HCT116 (cell line): ENCODE results near the gene IL15RA. TPM values are rescaled to one million over a fixed set of nuclear protein-coding genes. Genes with fewer than 3 reads are reported as not detected.

Experiments used
- ATAC-seq: fragments of 200-7000 bp; cut with Tn5 transposase; 2 replicates; pipeline ENCODE4 v1.9.1; 2020; ENCODE audit warnings: mild to moderate bottlenecking, moderate library complexity
- BruUV-seq: library from RNA; stranded (reverse); fragments of 400-500 nt; replicated peaks from 2 replicates; lab custom pipeline; 2021; lab: Mats Ljungman, UMichigan
- CTCF ChIA-PET: fragments of 300-600 bp; sonication (Branson Sonifier 250); formaldehyde crosslinking; loops from one replicate; lab custom pipeline; 2021; ENCODE audit warnings: antibody characterized with exemption; lab: Charles Lee
- POLR2A ChIA-PET: fragments of 300-600, 350-600 bp; sonication (Branson Sonifier 250); formaldehyde crosslinking; loops from one replicate; lab custom pipeline; 2021; ENCODE audit warnings: antibody characterized with exemption; lab: Charles Lee
- RAD21 ChIA-PET, 2 experiments: fragments of 300-600 bp; sonication (Branson Sonifier 250); formaldehyde crosslinking; loops; one replicate each; lab custom pipeline; 2023; ENCODE audit warnings: low total read pairs in 2 of 2; ENCODE audit not compliant: uncharacterized antibody in 2 of 2, unreplicated experiment in 2 of 2, low non-redundant PET in 1 of 2; lab: Charles Lee
- DNase-seq: peaks from one replicate; pipeline ENCODE4 v3.0.0-alpha.2; 2010; ENCODE audit warnings: low read depth, low spot score
- H2AFZ ChIP-seq: fragments of 200-600 bp; shearing (Covaris generic), sonication (generic); 2 replicates; pipeline ENCODE4 v1.6.1; 2017; ENCODE audit warnings: low read depth, mixed run types, mixed read lengths, antibody characterized with exemption, low read length; ENCODE audit not compliant: poor library complexity, severe bottlenecking
- H3K27ac ChIP-seq: 2 replicates; pipeline ENCODE4 v1.5.1; 2012; ENCODE audit warnings: low read depth, low read length
- H3K27me3 ChIP-seq: fragments of 200-600 bp; sonication (generic); 2 replicates; pipeline ENCODE4 v1.6.1; 2016; ENCODE audit warnings: mixed run types, low read length, mixed read lengths; ENCODE audit not compliant: insufficient read depth
- H3K36me3 ChIP-seq, 2 experiments: fragments of 200-500 bp in 1 of 2; fragments of 200-600 bp in 1 of 2; sonication (Bioruptor generic) in 1 of 2; sonication (generic) in 1 of 2; 2 replicates each; pipeline versions ENCODE4 v1.5.1 to v1.6.1; 2014 to 2016; ENCODE audit warnings: low read length in 2 of 2, inconsistent platforms in 1 of 2, mixed read lengths in 1 of 2, mixed run types in 1 of 2; ENCODE audit not compliant: insufficient read depth in 2 of 2, control insufficient read depth in 1 of 2
- H3K4me1 ChIP-seq, 2 experiments: fragments of 200-600 bp in 1 of 2; sonication (generic) in 1 of 2; 2 replicates each; pipeline versions ENCODE4 v1.5.1 to v1.6.1; 2012 to 2017; ENCODE audit warnings: low read length in 2 of 2, inconsistent platforms in 1 of 2, mild to moderate bottlenecking in 1 of 2, mixed read lengths in 1 of 2, mixed run types in 1 of 2, moderate library complexity in 1 of 2; ENCODE audit not compliant: insufficient read depth in 2 of 2, control insufficient read depth in 1 of 2
- H3K4me2 ChIP-seq: fragments of 200-600 bp; sonication (generic); 2 replicates; pipeline ENCODE4 v1.6.1; 2017; ENCODE audit warnings: mixed run types, low read length, mixed read lengths
- H3K4me3 ChIP-seq, 2 experiments: fragments of 200-600 bp in 1 of 2; sonication (generic) in 1 of 2; replicated peaks in 1 of 2; 2 replicates each; pipeline ENCODE4 v1.5.1; 2011 to 2016; ENCODE audit warnings: low read length in 2 of 2, control low read depth in 1 of 2, low read depth in 1 of 2, mild to moderate bottlenecking in 1 of 2, mixed read lengths in 1 of 2, mixed run types in 1 of 2
- H3K79me2 ChIP-seq: fragments of 200-600 bp; sonication (generic); 2 replicates; pipeline ENCODE4 v1.6.1; 2017; ENCODE audit warnings: mild to moderate bottlenecking, mixed run types, low read length, moderate library complexity, mixed read lengths; ENCODE audit not compliant: insufficient read depth
- H3K9ac ChIP-seq: fragments of 200-600 bp; sonication (generic); 2 replicates; pipeline ENCODE4 v1.6.1; 2016; ENCODE audit warnings: low read length, mixed read lengths
- H3K9me2 ChIP-seq: fragments of 200-600 bp; sonication (generic), shearing (Covaris generic); 2 replicates; pipeline ENCODE4 v1.6.1; 2017; ENCODE audit warnings: mixed run types, mild to moderate bottlenecking, moderate library complexity; ENCODE audit not compliant: insufficient read depth
- H3K9me3 ChIP-seq, 2 experiments: fragments of 200-500 bp in 1 of 2; fragments of 200-600 bp in 1 of 2; sonication (Bioruptor generic) in 1 of 2; sonication (generic) in 1 of 2; 2 replicates each; pipeline ENCODE4 v1.6.1; 2014 to 2017; ENCODE audit warnings: low read length in 2 of 2, mixed read lengths in 2 of 2, inconsistent platforms in 1 of 2, low read depth in 1 of 2, mild to moderate bottlenecking in 1 of 2, mixed run types in 1 of 2, moderate library complexity in 1 of 2; ENCODE audit not compliant: control insufficient read depth in 1 of 2, insufficient read depth in 1 of 2
- H4K20me1 ChIP-seq: fragments of 200-600 bp; sonication (generic), shearing (Covaris generic); 2 replicates; pipeline ENCODE4 v1.6.1; 2017; ENCODE audit warnings: mixed run types, mild to moderate bottlenecking, moderate library complexity; ENCODE audit not compliant: insufficient read depth
- CBX3 ChIP-seq: IDR thresholded peaks from 2 replicates; pipeline ENCODE4 v1.6.1; 2012; ENCODE audit warnings: low read depth
- CEBPB ChIP-seq: IDR thresholded peaks from 2 replicates; pipeline ENCODE4 v1.6.1; 2012; ENCODE audit warnings: low read depth
- CTCF ChIP-seq, 3 experiments: fragments of 200-600 bp in 1 of 3; sonication (generic) in 1 of 3; IDR thresholded peaks in 2 of 3; conservative IDR thresholded peaks in 1 of 3; 2 replicates each; pipeline ENCODE4 v1.5.1; 2012 to 2017; ENCODE audit warnings: low read depth in 2 of 3, low read length in 2 of 3, antibody characterized with exemption in 1 of 3, borderline replicate concordance in 1 of 3, control low read depth in 1 of 3, mild to moderate bottlenecking in 1 of 3, mixed read lengths in 1 of 3, mixed run types in 1 of 3, moderate library complexity in 1 of 3; ENCODE audit not compliant: insufficient read depth in 1 of 3
- ELF1 ChIP-seq: IDR thresholded peaks from 2 replicates; pipeline ENCODE4 v1.6.1; 2012; ENCODE audit warnings: low read depth, borderline replicate concordance
- EZH2 ChIP-seq: fragments of 200-600 bp; sonication (generic); IDR thresholded peaks from 2 replicates; pipeline ENCODE4 v1.6.1; 2017; ENCODE audit warnings: antibody characterized with exemption, mixed run types
- EZH2phosphoT487 ChIP-seq: fragments of 200-600 bp; IDR thresholded peaks from 2 replicates; pipeline ENCODE4 v1.6.1; 2018; ENCODE audit warnings: antibody characterized with exemption, borderline replicate concordance
- FOSL1 ChIP-seq: IDR thresholded peaks from 2 replicates; pipeline ENCODE4 v1.6.1; 2012; ENCODE audit warnings: low read depth
- JUND ChIP-seq: IDR thresholded peaks from 2 replicates; pipeline ENCODE4 v1.6.1; 2012
- POLR2A ChIP-seq: IDR thresholded peaks from 2 replicates; pipeline ENCODE4 v1.7.0; 2011; ENCODE audit warnings: borderline replicate concordance; ENCODE audit not compliant: insufficient read depth, insufficient read length; ENCODE audit errors: extremely low read depth
- RAD21 ChIP-seq: IDR thresholded peaks from 2 replicates; pipeline ENCODE4 v1.6.1; 2012; ENCODE audit warnings: low read depth, mild to moderate bottlenecking
- SP1 ChIP-seq: IDR thresholded peaks from 2 replicates; pipeline ENCODE4 v1.6.1; 2012; ENCODE audit warnings: low read depth
- SRF ChIP-seq: IDR thresholded peaks from 2 replicates; pipeline ENCODE4 v1.6.1; 2012; ENCODE audit warnings: low read depth
- TCF7L2 ChIP-seq: IDR thresholded peaks from 2 replicates; pipeline ENCODE4 v1.7.0; 2011; ENCODE audit warnings: borderline replicate concordance, inconsistent platforms; ENCODE audit not compliant: insufficient read depth, insufficient read length; ENCODE audit errors: extremely low read depth
- YY1 ChIP-seq: IDR thresholded peaks from 2 replicates; pipeline ENCODE4 v1.6.1; 2011; ENCODE audit warnings: low read length, low read depth, moderate library complexity, mild to moderate bottlenecking; ENCODE audit not compliant: insufficient replicate concordance; ENCODE audit errors: extremely low read depth
- ZBTB33 ChIP-seq: IDR thresholded peaks from 2 replicates; pipeline ENCODE4 v1.6.1; 2011; ENCODE audit warnings: mild to moderate bottlenecking, low read length, moderate library complexity; ENCODE audit not compliant: insufficient replicate concordance; ENCODE audit errors: extremely low read depth
- ZFX ChIP-seq: fragments of 450-650 bp; IDR thresholded peaks from 2 replicates; pipeline ENCODE4 v1.6.1; 2017
- intact Hi-C: fragments of 100-400 bp; cut with micrococcal nuclease; formaldehyde crosslinking; loops from 2 replicates; pipeline ENCODE4 v1.10.0; 2022
- total RNA-seq: library from RNA; stranded (reverse); gene quantifications from one replicate; pipeline ENCODE4 v1.2.1, GENCODE V29; 2021; ENCODE audit not compliant: unreplicated experiment
- TF ChIP-seq, protein P1 (sequence below): IDR thresholded peaks from 2 replicates; pipeline ENCODE4 v1.6.1; 2012

The IL15RA gene
- total RNA-seq, 1 experiment from 2014 or later, result 10.5 TPM

DNA sequence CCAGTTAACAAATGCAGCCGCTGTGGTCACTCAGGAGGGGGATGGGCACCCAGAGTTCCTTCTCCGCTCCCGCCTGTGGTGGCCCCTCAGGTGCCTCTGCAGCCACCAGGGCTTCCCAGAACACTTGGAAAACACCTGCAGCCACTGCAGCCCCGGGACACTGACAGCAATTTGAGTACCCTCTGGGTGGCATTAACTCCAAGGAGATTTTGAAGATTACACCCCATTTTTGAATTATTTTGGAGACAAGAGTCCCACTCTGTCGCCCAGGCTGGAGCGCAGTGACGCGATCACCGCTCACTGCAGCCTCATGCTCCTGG is 32.2 kb downstream of the IL15RA start:
- no peak overlapping the region for H3K27ac ChIP-seq
- RAD21 ChIA-PET, result no interaction called here

More for the DNA sequence above, 32.2 kb downstream of the IL15RA start:
- TF ChIP-seq EZH2phosphoT487, result no peak
- no peak for TF ChIP-seq RAD21
- no peak for TF ChIP-seq YY1
- TF ChIP-seq CEBPB, result no peak
- no peak for TF ChIP-seq ZBTB33
- no peak for TF ChIP-seq CBX3
- TF ChIP-seq ZFX, result no peak
- TF ChIP-seq JUND, result no peak
- TF ChIP-seq ELF1, result no peak
- TF ChIP-seq, protein P1, sequence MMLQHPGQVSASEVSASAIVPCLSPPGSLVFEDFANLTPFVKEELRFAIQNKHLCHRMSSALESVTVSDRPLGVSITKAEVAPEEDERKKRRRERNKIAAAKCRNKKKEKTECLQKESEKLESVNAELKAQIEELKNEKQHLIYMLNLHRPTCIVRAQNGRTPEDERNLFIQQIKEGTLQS, result no peak
- no peak for TF ChIP-seq POLR2A
- TF ChIP-seq EZH2, result no peak
- no peak for TF ChIP-seq TCF7L2
- no peak for TF ChIP-seq SRF
- no peak for TF ChIP-seq SP1
- TF ChIP-seq CTCF (IDR thresholded peaks at IDR 0.05 in 2 of 3, conservative IDR thresholded peaks at IDR 0.05 in 1 of 3; ENCODE audit: borderline replicate concordance in 1 of 3, insufficient read depth in 1 of 3, low read depth in 2 of 3, low read length in 2 of 3), result no peak
- TF ChIP-seq FOSL1, result no peak
- TF ChIP-seq, all 23 proteins: peak for 0
- Histone ChIP-seq H3K9me3 (no peaks in the 10 kb centered on the region), H3K79me2 (no peaks in the 10 kb centered on the region), H3K27me3 (no peaks in the 10 kb centered on the region), H2AFZ (no peak overlapping the region), H3K4me2 (no peak overlapping the region), H3K4me3 (no peak overlapping the region), H3K4me1 (peaks cover 2 to 17% of the 10 kb centered on the region in 2 experiments; a peak in 3 of 4 replicates), H4K20me1 (no peaks in the 10 kb centered on the region), H3K9me2 (no peaks in the 10 kb centered on the region), H3K36me3 (no peaks in the 10 kb centered on the region), H3K9ac (no peak overlapping the region)
- intact Hi-C loops, result loop anchor here (10.0 kb wide), 1 partner anchor 70 kb away; no protein-coding TSS in a partner anchor
- no peak for DNase-seq
- ChIA-PET POLR2A (no interaction called here), CTCF (no interaction called here)
- no peak for ATAC-seq
- no TSS peak for BruUV-seq
